ENCODE measurements around the gene LRRC23.

DNA sequence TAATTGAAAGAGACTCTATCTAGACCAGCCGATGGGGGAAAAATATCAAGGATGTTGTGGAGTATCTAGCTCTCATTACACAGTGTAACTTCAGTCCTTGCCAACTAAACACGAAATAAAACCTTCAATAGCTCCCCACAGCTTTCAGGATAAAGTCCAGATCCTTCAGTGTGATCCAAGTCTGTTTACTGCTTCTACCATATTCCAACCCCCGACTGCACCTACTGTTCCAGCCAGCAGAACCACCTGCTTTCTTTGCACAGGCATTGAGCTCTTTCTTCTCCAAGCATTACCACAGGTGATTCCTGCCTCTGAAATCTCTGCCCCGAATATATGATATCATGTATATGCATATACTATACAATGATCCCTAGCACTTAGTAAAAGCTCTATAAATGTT, 2.2 kb upstream of the LRRC23 start:
- TF ChIP-seq YY1 (IDR thresholded peaks at IDR 0.05; ENCODE audit: low read depth) (no peak), GABPA (IDR thresholded peaks at IDR 0.05; ENCODE audit: low read depth) (no peak), SIN3A (IDR thresholded peaks at IDR 0.05; ENCODE audit: borderline replicate concordance, low read depth, low read length) (no peak), EP300 (IDR thresholded peaks at IDR 0.05; ENCODE audit: borderline replicate concordance in 1 of 2, low read depth in 1 of 2, low read length in 1 of 2) (no peak), TAF1 (IDR thresholded peaks at IDR 0.05; ENCODE audit: borderline replicate concordance, low read depth, low read length) (no peak), POLR2AphosphoS5 (IDR thresholded peaks at IDR 0.05; ENCODE audit: low read depth, low read length) (no peak)
- TF ChIP-seq, protein P1, sequence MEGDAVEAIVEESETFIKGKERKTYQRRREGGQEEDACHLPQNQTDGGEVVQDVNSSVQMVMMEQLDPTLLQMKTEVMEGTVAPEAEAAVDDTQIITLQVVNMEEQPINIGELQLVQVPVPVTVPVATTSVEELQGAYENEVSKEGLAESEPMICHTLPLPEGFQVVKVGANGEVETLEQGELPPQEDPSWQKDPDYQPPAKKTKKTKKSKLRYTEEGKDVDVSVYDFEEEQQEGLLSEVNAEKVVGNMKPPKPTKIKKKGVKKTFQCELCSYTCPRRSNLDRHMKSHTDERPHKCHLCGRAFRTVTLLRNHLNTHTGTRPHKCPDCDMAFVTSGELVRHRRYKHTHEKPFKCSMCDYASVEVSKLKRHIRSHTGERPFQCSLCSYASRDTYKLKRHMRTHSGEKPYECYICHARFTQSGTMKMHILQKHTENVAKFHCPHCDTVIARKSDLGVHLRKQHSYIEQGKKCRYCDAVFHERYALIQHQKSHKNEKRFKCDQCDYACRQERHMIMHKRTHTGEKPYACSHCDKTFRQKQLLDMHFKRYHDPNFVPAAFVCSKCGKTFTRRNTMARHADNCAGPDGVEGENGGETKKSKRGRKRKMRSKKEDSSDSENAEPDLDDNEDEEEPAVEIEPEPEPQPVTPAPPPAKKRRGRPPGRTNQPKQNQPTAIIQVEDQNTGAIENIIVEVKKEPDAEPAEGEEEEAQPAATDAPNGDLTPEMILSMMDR (IDR thresholded peaks at IDR 0.05) = no peak
- TF ChIP-seq, protein P2, sequence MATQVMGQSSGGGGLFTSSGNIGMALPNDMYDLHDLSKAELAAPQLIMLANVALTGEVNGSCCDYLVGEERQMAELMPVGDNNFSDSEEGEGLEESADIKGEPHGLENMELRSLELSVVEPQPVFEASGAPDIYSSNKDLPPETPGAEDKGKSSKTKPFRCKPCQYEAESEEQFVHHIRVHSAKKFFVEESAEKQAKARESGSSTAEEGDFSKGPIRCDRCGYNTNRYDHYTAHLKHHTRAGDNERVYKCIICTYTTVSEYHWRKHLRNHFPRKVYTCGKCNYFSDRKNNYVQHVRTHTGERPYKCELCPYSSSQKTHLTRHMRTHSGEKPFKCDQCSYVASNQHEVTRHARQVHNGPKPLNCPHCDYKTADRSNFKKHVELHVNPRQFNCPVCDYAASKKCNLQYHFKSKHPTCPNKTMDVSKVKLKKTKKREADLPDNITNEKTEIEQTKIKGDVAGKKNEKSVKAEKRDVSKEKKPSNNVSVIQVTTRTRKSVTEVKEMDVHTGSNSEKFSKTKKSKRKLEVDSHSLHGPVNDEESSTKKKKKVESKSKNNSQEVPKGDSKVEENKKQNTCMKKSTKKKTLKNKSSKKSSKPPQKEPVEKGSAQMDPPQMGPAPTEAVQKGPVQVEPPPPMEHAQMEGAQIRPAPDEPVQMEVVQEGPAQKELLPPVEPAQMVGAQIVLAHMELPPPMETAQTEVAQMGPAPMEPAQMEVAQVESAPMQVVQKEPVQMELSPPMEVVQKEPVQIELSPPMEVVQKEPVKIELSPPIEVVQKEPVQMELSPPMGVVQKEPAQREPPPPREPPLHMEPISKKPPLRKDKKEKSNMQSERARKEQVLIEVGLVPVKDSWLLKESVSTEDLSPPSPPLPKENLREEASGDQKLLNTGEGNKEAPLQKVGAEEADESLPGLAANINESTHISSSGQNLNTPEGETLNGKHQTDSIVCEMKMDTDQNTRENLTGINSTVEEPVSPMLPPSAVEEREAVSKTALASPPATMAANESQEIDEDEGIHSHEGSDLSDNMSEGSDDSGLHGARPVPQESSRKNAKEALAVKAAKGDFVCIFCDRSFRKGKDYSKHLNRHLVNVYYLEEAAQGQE (IDR thresholded peaks at IDR 0.05; ENCODE audit: low read depth, low read length) = no peak
